Stimulated activated CD4-positive, alpha-beta T cell treated with anti-CD3 and anti-CD28 coated beads, Interleukin-1b, Interleukin-23, amount 100 ng/mL, for 4 hours (primary cell): Measurements from ENCODE around the gene SLC29A4.

Experiments used
- DNase-seq, 2 donors: peaks; one replicate each; pipeline ENCODE4 v3.0.0-alpha.2; 2020; ENCODE audit warnings: low read depth in 2 of 2

Gene SLC29A4

GRCh38 chr7:5352440-5353010 lies 69.8 kb downstream of the SLC29A4 start:
- no peak for DNase-seq

GRCh38 chr7:5354460-5355232 lies 71.9 kb downstream of the SLC29A4 start:
- DNase-seq = no peak
